HCT116 (cell line): ENCODE data around the gene TARS3. TPM values are rescaled to one million over a fixed set of nuclear protein-coding genes. Genes with fewer than 3 reads are reported as not detected.
A peak's percentile ranks its signal among the peaks of the same experiment; 100 is the strongest.

Experiments used
- ATAC-seq: fragments of 200-7000 bp; cut with Tn5 transposase; 2 replicates; pipeline ENCODE4 v1.9.1; 2020; ENCODE audit warnings: mild to moderate bottlenecking, moderate library complexity
- BruUV-seq: library from RNA; stranded (reverse); fragments of 400-500 nt; replicated peaks from 2 replicates; lab custom pipeline; 2021; lab: Mats Ljungman, UMichigan
- CTCF ChIA-PET: fragments of 300-600 bp; sonication (Branson Sonifier 250); formaldehyde crosslinking; loops from one replicate; lab custom pipeline; 2021; ENCODE audit warnings: antibody characterized with exemption; lab: Charles Lee
- POLR2A ChIA-PET: fragments of 300-600, 350-600 bp; sonication (Branson Sonifier 250); formaldehyde crosslinking; loops from one replicate; lab custom pipeline; 2021; ENCODE audit warnings: antibody characterized with exemption; lab: Charles Lee
- RAD21 ChIA-PET, 2 experiments: fragments of 300-600 bp; sonication (Branson Sonifier 250); formaldehyde crosslinking; loops; one replicate each; lab custom pipeline; 2023; ENCODE audit warnings: low total read pairs in 2 of 2; ENCODE audit not compliant: uncharacterized antibody in 2 of 2, unreplicated experiment in 2 of 2, low non-redundant PET in 1 of 2; lab: Charles Lee
- DNase-seq: peaks from one replicate; pipeline ENCODE4 v3.0.0-alpha.2; 2010; ENCODE audit warnings: low read depth, low spot score
- H2AFZ ChIP-seq: fragments of 200-600 bp; shearing (Covaris generic), sonication (generic); 2 replicates; pipeline ENCODE4 v1.6.1; 2017; ENCODE audit warnings: low read depth, mixed run types, mixed read lengths, antibody characterized with exemption, low read length; ENCODE audit not compliant: poor library complexity, severe bottlenecking
- H3K27ac ChIP-seq: 2 replicates; pipeline ENCODE4 v1.5.1; 2012; ENCODE audit warnings: low read depth, low read length
- H3K27me3 ChIP-seq: fragments of 200-600 bp; sonication (generic); 2 replicates; pipeline ENCODE4 v1.6.1; 2016; ENCODE audit warnings: mixed run types, low read length, mixed read lengths; ENCODE audit not compliant: insufficient read depth
- H3K36me3 ChIP-seq, 2 experiments: fragments of 200-500 bp in 1 of 2; fragments of 200-600 bp in 1 of 2; sonication (Bioruptor generic) in 1 of 2; sonication (generic) in 1 of 2; 2 replicates each; pipeline versions ENCODE4 v1.5.1 to v1.6.1; 2014 to 2016; ENCODE audit warnings: low read length in 2 of 2, inconsistent platforms in 1 of 2, mixed read lengths in 1 of 2, mixed run types in 1 of 2; ENCODE audit not compliant: insufficient read depth in 2 of 2, control insufficient read depth in 1 of 2
- H3K4me1 ChIP-seq, 2 experiments: fragments of 200-600 bp in 1 of 2; sonication (generic) in 1 of 2; 2 replicates each; pipeline versions ENCODE4 v1.5.1 to v1.6.1; 2012 to 2017; ENCODE audit warnings: low read length in 2 of 2, inconsistent platforms in 1 of 2, mild to moderate bottlenecking in 1 of 2, mixed read lengths in 1 of 2, mixed run types in 1 of 2, moderate library complexity in 1 of 2; ENCODE audit not compliant: insufficient read depth in 2 of 2, control insufficient read depth in 1 of 2
- H3K4me2 ChIP-seq: fragments of 200-600 bp; sonication (generic); 2 replicates; pipeline ENCODE4 v1.6.1; 2017; ENCODE audit warnings: mixed run types, low read length, mixed read lengths
- H3K4me3 ChIP-seq, 2 experiments: fragments of 200-600 bp in 1 of 2; sonication (generic) in 1 of 2; replicated peaks in 1 of 2; 2 replicates each; pipeline ENCODE4 v1.5.1; 2011 to 2016; ENCODE audit warnings: low read length in 2 of 2, control low read depth in 1 of 2, low read depth in 1 of 2, mild to moderate bottlenecking in 1 of 2, mixed read lengths in 1 of 2, mixed run types in 1 of 2
- H3K79me2 ChIP-seq: fragments of 200-600 bp; sonication (generic); 2 replicates; pipeline ENCODE4 v1.6.1; 2017; ENCODE audit warnings: mild to moderate bottlenecking, mixed run types, low read length, moderate library complexity, mixed read lengths; ENCODE audit not compliant: insufficient read depth
- H3K9ac ChIP-seq: fragments of 200-600 bp; sonication (generic); 2 replicates; pipeline ENCODE4 v1.6.1; 2016; ENCODE audit warnings: low read length, mixed read lengths
- H3K9me2 ChIP-seq: fragments of 200-600 bp; sonication (generic), shearing (Covaris generic); 2 replicates; pipeline ENCODE4 v1.6.1; 2017; ENCODE audit warnings: mixed run types, mild to moderate bottlenecking, moderate library complexity; ENCODE audit not compliant: insufficient read depth
- H3K9me3 ChIP-seq, 2 experiments: fragments of 200-500 bp in 1 of 2; fragments of 200-600 bp in 1 of 2; sonication (Bioruptor generic) in 1 of 2; sonication (generic) in 1 of 2; 2 replicates each; pipeline ENCODE4 v1.6.1; 2014 to 2017; ENCODE audit warnings: low read length in 2 of 2, mixed read lengths in 2 of 2, inconsistent platforms in 1 of 2, low read depth in 1 of 2, mild to moderate bottlenecking in 1 of 2, mixed run types in 1 of 2, moderate library complexity in 1 of 2; ENCODE audit not compliant: control insufficient read depth in 1 of 2, insufficient read depth in 1 of 2
- H4K20me1 ChIP-seq: fragments of 200-600 bp; sonication (generic), shearing (Covaris generic); 2 replicates; pipeline ENCODE4 v1.6.1; 2017; ENCODE audit warnings: mixed run types, mild to moderate bottlenecking, moderate library complexity; ENCODE audit not compliant: insufficient read depth
- RAD21 ChIP-seq: IDR thresholded peaks from 2 replicates; pipeline ENCODE4 v1.6.1; 2012; ENCODE audit warnings: low read depth, mild to moderate bottlenecking
- TCF7L2 ChIP-seq: IDR thresholded peaks from 2 replicates; pipeline ENCODE4 v1.7.0; 2011; ENCODE audit warnings: borderline replicate concordance, inconsistent platforms; ENCODE audit not compliant: insufficient read depth, insufficient read length; ENCODE audit errors: extremely low read depth
- YY1 ChIP-seq: IDR thresholded peaks from 2 replicates; pipeline ENCODE4 v1.6.1; 2011; ENCODE audit warnings: low read length, low read depth, moderate library complexity, mild to moderate bottlenecking; ENCODE audit not compliant: insufficient replicate concordance; ENCODE audit errors: extremely low read depth
- intact Hi-C: fragments of 100-400 bp; cut with micrococcal nuclease; formaldehyde crosslinking; loops from 2 replicates; pipeline ENCODE4 v1.10.0; 2022
- total RNA-seq: library from RNA; stranded (reverse); gene quantifications from one replicate; pipeline ENCODE4 v1.2.1, GENCODE V29; 2021; ENCODE audit not compliant: unreplicated experiment
- TF ChIP-seq, protein P1 (sequence below): IDR thresholded peaks from 2 replicates; pipeline ENCODE4 v1.6.1; 2011; ENCODE audit warnings: mild to moderate bottlenecking, low read length, moderate library complexity; ENCODE audit not compliant: insufficient replicate concordance; ENCODE audit errors: extremely low read depth
- TF ChIP-seq, protein P2 (sequence below), 3 experiments: fragments of 200-600 bp in 1 of 3; sonication (generic) in 1 of 3; IDR thresholded peaks in 2 of 3; conservative IDR thresholded peaks in 1 of 3; 2 replicates each; pipeline ENCODE4 v1.5.1; 2012 to 2017; ENCODE audit warnings: low read depth in 2 of 3, low read length in 2 of 3, antibody characterized with exemption in 1 of 3, borderline replicate concordance in 1 of 3, control low read depth in 1 of 3, mild to moderate bottlenecking in 1 of 3, mixed read lengths in 1 of 3, mixed run types in 1 of 3, moderate library complexity in 1 of 3; ENCODE audit not compliant: insufficient read depth in 1 of 3
- TF ChIP-seq, protein P3 (sequence below): IDR thresholded peaks from 2 replicates; pipeline ENCODE4 v1.6.1; 2012

Gene TARS3
- total RNA-seq, 1 experiment from 2014 or later: 11.1 TPM

GRCh38 chr15:101723874-101724674 lies at the start of gene TARS3 (continued):
- TF ChIP-seq, protein P1, sequence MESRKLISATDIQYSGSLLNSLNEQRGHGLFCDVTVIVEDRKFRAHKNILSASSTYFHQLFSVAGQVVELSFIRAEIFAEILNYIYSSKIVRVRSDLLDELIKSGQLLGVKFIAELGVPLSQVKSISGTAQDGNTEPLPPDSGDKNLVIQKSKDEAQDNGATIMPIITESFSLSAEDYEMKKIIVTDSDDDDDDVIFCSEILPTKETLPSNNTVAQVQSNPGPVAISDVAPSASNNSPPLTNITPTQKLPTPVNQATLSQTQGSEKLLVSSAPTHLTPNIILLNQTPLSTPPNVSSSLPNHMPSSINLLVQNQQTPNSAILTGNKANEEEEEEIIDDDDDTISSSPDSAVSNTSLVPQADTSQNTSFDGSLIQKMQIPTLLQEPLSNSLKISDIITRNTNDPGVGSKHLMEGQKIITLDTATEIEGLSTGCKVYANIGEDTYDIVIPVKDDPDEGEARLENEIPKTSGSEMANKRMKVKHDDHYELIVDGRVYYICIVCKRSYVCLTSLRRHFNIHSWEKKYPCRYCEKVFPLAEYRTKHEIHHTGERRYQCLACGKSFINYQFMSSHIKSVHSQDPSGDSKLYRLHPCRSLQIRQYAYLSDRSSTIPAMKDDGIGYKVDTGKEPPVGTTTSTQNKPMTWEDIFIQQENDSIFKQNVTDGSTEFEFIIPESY: no peak
- TF ChIP-seq YY1: peak; percentile 73

- ChIA-PET RAD21 (no interaction called here), POLR2A (no interaction called here), CTCF (no interaction called here)
- Histone ChIP-seq H3K27me3 (peaks cover 35% of the 10 kb centered on the region), H2AFZ (no peak overlapping the region), H3K9me2 (no peaks in the 10 kb centered on the region), H3K9me3 (no peaks in the 10 kb centered on the region), H3K79me2 (no peaks in the 10 kb centered on the region), H3K36me3 (no peaks in the 10 kb centered on the region), H3K27ac (no peak overlapping the region), H3K9ac (no peak overlapping the region), H3K4me2 (no peak overlapping the region), H3K4me3 (no peak overlapping the region)
- peak; percentile 53; the same call in 1 of the 2 replicates for ATAC-seq
- intact Hi-C loops: no loop called here
- TF ChIP-seq TCF7L2: no peak
- TF ChIP-seq RAD21: peak; percentile 50
- TF ChIP-seq, protein P2, sequence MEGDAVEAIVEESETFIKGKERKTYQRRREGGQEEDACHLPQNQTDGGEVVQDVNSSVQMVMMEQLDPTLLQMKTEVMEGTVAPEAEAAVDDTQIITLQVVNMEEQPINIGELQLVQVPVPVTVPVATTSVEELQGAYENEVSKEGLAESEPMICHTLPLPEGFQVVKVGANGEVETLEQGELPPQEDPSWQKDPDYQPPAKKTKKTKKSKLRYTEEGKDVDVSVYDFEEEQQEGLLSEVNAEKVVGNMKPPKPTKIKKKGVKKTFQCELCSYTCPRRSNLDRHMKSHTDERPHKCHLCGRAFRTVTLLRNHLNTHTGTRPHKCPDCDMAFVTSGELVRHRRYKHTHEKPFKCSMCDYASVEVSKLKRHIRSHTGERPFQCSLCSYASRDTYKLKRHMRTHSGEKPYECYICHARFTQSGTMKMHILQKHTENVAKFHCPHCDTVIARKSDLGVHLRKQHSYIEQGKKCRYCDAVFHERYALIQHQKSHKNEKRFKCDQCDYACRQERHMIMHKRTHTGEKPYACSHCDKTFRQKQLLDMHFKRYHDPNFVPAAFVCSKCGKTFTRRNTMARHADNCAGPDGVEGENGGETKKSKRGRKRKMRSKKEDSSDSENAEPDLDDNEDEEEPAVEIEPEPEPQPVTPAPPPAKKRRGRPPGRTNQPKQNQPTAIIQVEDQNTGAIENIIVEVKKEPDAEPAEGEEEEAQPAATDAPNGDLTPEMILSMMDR (IDR thresholded peaks at IDR 0.05 in 2 of 3, conservative IDR thresholded peaks at IDR 0.05 in 1 of 3; ENCODE audit: borderline replicate concordance in 1 of 3, insufficient read depth in 1 of 3, low read depth in 2 of 3, low read length in 2 of 3): peak; percentile 25 to 58 (median 47); a peak in 5 of 6 replicates
- TF ChIP-seq, protein P3, sequence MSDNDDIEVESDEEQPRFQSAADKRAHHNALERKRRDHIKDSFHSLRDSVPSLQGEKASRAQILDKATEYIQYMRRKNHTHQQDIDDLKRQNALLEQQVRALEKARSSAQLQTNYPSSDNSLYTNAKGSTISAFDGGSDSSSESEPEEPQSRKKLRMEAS: no peak
- TF ChIP-seq, all 23 proteins: peak for 2
- Histone ChIP-seq H4K20me1 (no peaks in the 10 kb centered on the region), H3K4me1 (no peaks in the 10 kb centered on the region)
- no TSS peak for BruUV-seq
- DNase-seq: peak; percentile 3
These were observed 49.3 kb upstream of the TARS3 start for GRCh38 chr15:101773496-101774100.
